H9 (cell line): Measurements from ENCODE around the gene SOHLH1. TPM values are rescaled to one million over a fixed set of nuclear protein-coding genes. Genes with fewer than 3 reads are reported as not detected.

Experiments
- DNase-seq: peaks from one replicate; pipeline ENCODE4 v3.0.0-alpha.2; 2017
- H2AFZ ChIP-seq: one replicate; pipeline ENCODE4 v1.6.1; 2013; ENCODE audit warnings: mild to moderate bottlenecking, low read length, control low read depth, moderate library complexity
- H2AK5ac ChIP-seq: 2 replicates; pipeline ENCODE4 v1.6.1; 2013; ENCODE audit warnings: low read length, control low read depth, mixed read lengths; ENCODE audit not compliant: insufficient read length
- H2BK120ac ChIP-seq: one replicate; pipeline ENCODE4 v1.6.1; 2013; ENCODE audit warnings: low read depth, mild to moderate bottlenecking, low read length, control low read depth, inconsistent platforms; ENCODE audit not compliant: poor library complexity, severe bottlenecking
- H2BK12ac ChIP-seq: 2 replicates; pipeline ENCODE4 v1.6.1; 2013; ENCODE audit warnings: low read length, control low read depth, mixed read lengths, low read depth; ENCODE audit not compliant: insufficient read length
- H2BK15ac ChIP-seq: 2 replicates; pipeline ENCODE4 v1.6.1; 2013; ENCODE audit warnings: low read depth, low read length, control low read depth
- H2BK20ac ChIP-seq: one replicate; pipeline ENCODE4 v1.6.1; 2013; ENCODE audit warnings: low read depth, mild to moderate bottlenecking, low read length, control low read depth, inconsistent platforms; ENCODE audit not compliant: poor library complexity, severe bottlenecking
- H2BK5ac ChIP-seq: 2 replicates; pipeline ENCODE4 v1.6.1; 2013; ENCODE audit warnings: low read length, control low read depth, mixed read lengths; ENCODE audit not compliant: insufficient read length
- H3K14ac ChIP-seq: 2 replicates; pipeline ENCODE4 v1.6.1; 2013; ENCODE audit warnings: low read length, control low read depth; ENCODE audit not compliant: insufficient read depth
- H3K18ac ChIP-seq: 2 replicates; pipeline ENCODE4 v1.6.1; 2013; ENCODE audit warnings: low read depth, mild to moderate bottlenecking, mixed read lengths, low read length, control low read depth; ENCODE audit not compliant: insufficient read length
- H3K23ac ChIP-seq: 2 replicates; pipeline ENCODE4 v1.6.1; 2013; ENCODE audit warnings: low read length, control low read depth, mixed read lengths, low read depth; ENCODE audit not compliant: insufficient read length
- H3K23me2 ChIP-seq: 2 replicates; pipeline ENCODE4 v1.6.1; 2013; ENCODE audit warnings: low read depth, mild to moderate bottlenecking, mixed read lengths, low read length, control low read depth; ENCODE audit not compliant: insufficient read length, poor library complexity, severe bottlenecking
- H3K27ac ChIP-seq: 2 replicates; pipeline ENCODE4 v1.5.1; 2013; ENCODE audit warnings: low read length, control low read depth, mixed read lengths, low read depth; ENCODE audit not compliant: insufficient read length
- H3K27me3 ChIP-seq: 2 replicates; pipeline ENCODE4 v1.6.1; 2013; ENCODE audit warnings: low read length, control low read depth, inconsistent platforms; ENCODE audit not compliant: insufficient read depth
- H3K4ac ChIP-seq: 2 replicates; pipeline ENCODE4 v1.6.1; 2013; ENCODE audit warnings: low read depth, mild to moderate bottlenecking, control low read depth, inconsistent platforms, low read length, moderate library complexity
- H3K4me1 ChIP-seq: 2 replicates; pipeline ENCODE4 v1.6.1; 2013; ENCODE audit warnings: low read length, control low read depth, inconsistent platforms; ENCODE audit not compliant: insufficient read depth
- H3K4me2 ChIP-seq: 2 replicates; pipeline ENCODE4 v1.6.1; 2013; ENCODE audit warnings: low read length, control low read depth, mixed read lengths; ENCODE audit not compliant: insufficient read length, insufficient read depth
- H3K56ac ChIP-seq: 2 replicates; pipeline ENCODE4 v1.6.1; 2013; ENCODE audit warnings: low read depth, mild to moderate bottlenecking, mixed read lengths, low read length, control low read depth; ENCODE audit not compliant: insufficient read length
- H3K79me1 ChIP-seq: 2 replicates; pipeline ENCODE4 v1.6.1; 2013; ENCODE audit warnings: low read depth, mild to moderate bottlenecking, moderate library complexity, low read length, control low read depth, inconsistent platforms; ENCODE audit not compliant: insufficient read depth, poor library complexity, severe bottlenecking
- H3K79me2 ChIP-seq: 2 replicates; pipeline ENCODE4 v1.6.1; 2013; ENCODE audit warnings: low read length, control low read depth, inconsistent platforms; ENCODE audit not compliant: insufficient read depth
- H3K9ac ChIP-seq: 2 replicates; pipeline ENCODE4 v1.6.1; 2013; ENCODE audit warnings: low read length, control low read depth, mixed read lengths; ENCODE audit not compliant: insufficient read length; ENCODE audit errors: extremely low read depth
- H3K9me3 ChIP-seq: one replicate; pipeline ENCODE4 v1.6.1; 2013; ENCODE audit warnings: low read depth, low read length, inconsistent platforms; ENCODE audit not compliant: control insufficient read depth
- H3T11ph ChIP-seq: one replicate; pipeline ENCODE4 v1.6.1; 2013; ENCODE audit warnings: mild to moderate bottlenecking, low read length, control low read depth, inconsistent platforms
- H4K20me1 ChIP-seq: one replicate; pipeline ENCODE4 v1.6.1; 2013; ENCODE audit not compliant: control insufficient read depth, insufficient read length, insufficient read depth
- H4K5ac ChIP-seq: 2 replicates; pipeline ENCODE4 v1.6.1; 2013; ENCODE audit warnings: low read depth, mild to moderate bottlenecking, mixed read lengths, low read length, control low read depth; ENCODE audit not compliant: insufficient read length
- H4K8ac ChIP-seq: replicated peaks from 2 replicates; pipeline ENCODE4 v1.6.1; 2013; ENCODE audit warnings: low read length, control low read depth, mixed read lengths, low read depth; ENCODE audit not compliant: insufficient read length
- H4K91ac ChIP-seq: 2 replicates; pipeline ENCODE4 v1.6.1; 2013; ENCODE audit warnings: low read depth, mild to moderate bottlenecking, moderate library complexity, mixed read lengths, low read length, control low read depth; ENCODE audit not compliant: insufficient read length
- H3K27ac Mint-ChIP-seq, 3 experiments: 2 replicates in 2 of 3; 3 replicates in 1 of 3; pipeline ENCODE4 v1.8.0; 2020 to 2021; ENCODE audit warnings: mixed read lengths in 3 of 3, mild to moderate bottlenecking in 1 of 3, moderate library complexity in 1 of 3
- H3K27me3 Mint-ChIP-seq: 2 replicates; pipeline ENCODE4 v1.8.0; 2021; ENCODE audit warnings: low read depth, mild to moderate bottlenecking, moderate library complexity, mixed read lengths
- H3K36me3 Mint-ChIP-seq, 3 experiments: 2 replicates in 2 of 3; 3 replicates in 1 of 3; pipeline ENCODE4 v1.8.0; 2020 to 2021; ENCODE audit warnings: low read depth in 3 of 3, mixed read lengths in 3 of 3; ENCODE audit not compliant: insufficient read depth in 1 of 3
- H3K4me1 Mint-ChIP-seq, 2 experiments: 2 replicates each; pipeline ENCODE4 v1.8.0; 2020; ENCODE audit warnings: mixed read lengths in 2 of 2
- H3K4me3 Mint-ChIP-seq, 2 experiments: 2 replicates in 1 of 2; 3 replicates in 1 of 2; pipeline ENCODE4 v1.8.0; 2020 to 2021; ENCODE audit warnings: mild to moderate bottlenecking in 2 of 2, mixed read lengths in 2 of 2, moderate library complexity in 1 of 2
- H3K9me3 Mint-ChIP-seq, 2 experiments: 2 replicates in 1 of 2; 3 replicates in 1 of 2; pipeline ENCODE4 v1.8.0; 2020; ENCODE audit warnings: mild to moderate bottlenecking in 2 of 2, mixed read lengths in 2 of 2, moderate library complexity in 1 of 2
- CTCF ChIP-seq: fragments of 200-600 bp; sonication (generic); conservative IDR thresholded peaks from 3 replicates; pipeline ENCODE4 v1.8.0; 2021; ENCODE audit warnings: antibody characterized with exemption, mild to moderate bottlenecking
- WGBS: extraction: QIAGEN DNeasy Blood & Tissue Kit; methylation state at CpG from one replicate; pipeline ENCODE4 v1.1.7; 2013; ENCODE audit warnings: missing lambda C conversion rate, low lambda C conversion rate, mixed read lengths; ENCODE audit not compliant: insufficient read length; ENCODE audit errors: extremely low coverage; 5-methylcytosine and 5-hydroxymethylcytosine counted together
- total RNA-seq: library from RNA; stranded (reverse); gene quantifications from 2 replicates; pipeline ENCODE4 v1.2.1, GENCODE V29; 2021

The SOHLH1 gene
- total RNA-seq, 1 experiment from 2014 or later = not detected

GRCh38 chr9:135719472-135719871 lies 20.2 kb upstream of the SOHLH1 start:
- no peak overlapping the region for H3K56ac ChIP-seq
- H3K4ac ChIP-seq = no peak overlapping the region
- Mint-ChIP-seq H3K4me1 (peaks cover 0 to 10% of the 10 kb centered on the region in 2 experiments; a peak in 3 of 4 replicates), H3K36me3 (no peaks in the 10 kb centered on the region), H3K9me3 (no peaks in the 10 kb centered on the region), H3K27ac (no peak overlapping the region), H3K27me3 (peaks cover 27% of the 10 kb centered on the region), H3K4me3 (no peak overlapping the region)
- H3K79me1 ChIP-seq = no peaks in the 10 kb centered on the region
- no peak overlapping the region for H2BK20ac ChIP-seq
- no peak overlapping the region for H2AK5ac ChIP-seq
- peaks cover 3% of the 10 kb centered on the region for H3K23me2 ChIP-seq
- H4K8ac ChIP-seq = no peak overlapping the region
- H2BK12ac ChIP-seq = no peak overlapping the region
- no peak overlapping the region for H3K9ac ChIP-seq
- H4K5ac ChIP-seq = no peak overlapping the region
- no peak overlapping the region for H3T11ph ChIP-seq
- H2BK15ac ChIP-seq = no peak overlapping the region
- no CpG with 5 or more reads among the region's 9 CpGs for WGBS
- H4K91ac ChIP-seq = no peak overlapping the region
- H2BK5ac ChIP-seq = no peak overlapping the region
- H2BK120ac ChIP-seq = no peak overlapping the region
- H3K23ac ChIP-seq = no peak overlapping the region
- no peak overlapping the region for H3K14ac ChIP-seq
- H3K4me2 ChIP-seq = no peak overlapping the region
- no peaks in the 10 kb centered on the region for H3K79me2 ChIP-seq
- H2AFZ ChIP-seq = no peak overlapping the region
- no peaks in the 10 kb centered on the region for H3K9me3 ChIP-seq
- no peaks in the 10 kb centered on the region for H4K20me1 ChIP-seq
- H3K4me1 ChIP-seq = no peaks in the 10 kb centered on the region
- peaks cover 6% of the 10 kb centered on the region; the same call in 1 of the 2 replicates for H3K27me3 ChIP-seq
- no peak overlapping the region for H3K27ac ChIP-seq
- DNase-seq = no peak
- H3K18ac ChIP-seq = no peak overlapping the region
- no peak for TF ChIP-seq CTCF
